HG03108 (cell line): ENCODE data around the gene MLXIP.

Experiments used
- ATAC-seq: cut with Tn5 transposase; IDR thresholded peaks from one replicate; pipeline ENCODE4 v1.9.1; 2021; ENCODE audit warnings: moderate library complexity; ENCODE audit not compliant: unreplicated experiment

The MLXIP gene

GRCh38 chr12:122124370-122124769 lies 45.8 kb downstream of the MLXIP start:
- no peak for ATAC-seq

- ATAC-seq: no peak
These were observed 47.1 kb downstream of the MLXIP start for GRCh38 chr12:122125452-122126341.

- ATAC-seq: no peak
These were observed 47.7 kb downstream of the MLXIP start for GRCh38 chr12:122126342-122126635.

- ATAC-seq: no peak
These were observed 48.4 kb downstream of the MLXIP start for GRCh38 chr12:122126713-122127597.

- ATAC-seq: no peak
These were observed 49.3 kb downstream of the MLXIP start for GRCh38 chr12:122127839-122128238.

GRCh38 chr12:122128481-122128880 lies 49.9 kb downstream of the MLXIP start:
- no peak for ATAC-seq

GRCh38 chr12:122129131-122129530 lies 50.6 kb downstream of the MLXIP start:
- ATAC-seq: no peak

- no peak for ATAC-seq
These were observed 51.6 kb downstream of the MLXIP start for GRCh38 chr12:122130150-122130549.

- no peak for ATAC-seq
These were observed 54.8 kb downstream of the MLXIP start for GRCh38 chr12:122133192-122133950.

GRCh38 chr12:122135437-122136031 lies 57.0 kb downstream of the MLXIP start:
- no peak for ATAC-seq

- ATAC-seq: no peak
These were observed 58.7 kb downstream of the MLXIP start for GRCh38 chr12:122137229-122137628.

- ATAC-seq: no peak
These were observed 59.1 kb downstream of the MLXIP start for GRCh38 chr12:122137681-122138080.

- no peak for ATAC-seq
These were observed 59.6 kb downstream of the MLXIP start for GRCh38 chr12:122138181-122138580.

- no peak for ATAC-seq
These were observed 60.1 kb downstream of the MLXIP start for GRCh38 chr12:122138616-122139015.

- ATAC-seq: no peak
These were observed 60.7 kb downstream of the MLXIP start for GRCh38 chr12:122139266-122139665.

GRCh38 chr12:122139941-122140340 lies 61.4 kb downstream of the MLXIP start:
- ATAC-seq: no peak

- ATAC-seq: no peak
These were observed 62.1 kb downstream of the MLXIP start for GRCh38 chr12:122140467-122141257.

GRCh38 chr12:122141911-122142725 lies 63.6 kb downstream of the MLXIP start:
- no peak for ATAC-seq

GRCh38 chr12:122142857-122143256 lies 64.3 kb downstream of the MLXIP start:
- no peak for ATAC-seq
